IMR-90 (cell line): Measurements from ENCODE around the gene RIMS4. TPM values are rescaled to one million over a fixed set of nuclear protein-coding genes. Genes with fewer than 3 reads are reported as not detected.
A peak's percentile ranks its signal among the peaks of the same experiment; 100 is the strongest.

ENCODE experiments used
- ATAC-seq: fragments of 200-7000 bp; cut with Tn5 transposase; 2 replicates; pipeline ENCODE4 v1.9.1; 2020; ENCODE audit warnings: low read depth, mild to moderate bottlenecking, moderate library complexity
- BruUV-seq: library from RNA; stranded (reverse); fragments of 400-500 nt; replicated peaks from 2 replicates; lab custom pipeline; 2021; lab: Mats Ljungman, UMichigan
- CTCF ChIA-PET: fragments of 300-600 bp; formaldehyde crosslinking; extraction: SDS; loops from one replicate; lab custom pipeline; 2021; ENCODE audit warnings: antibody characterized with exemption; lab: Yijun Ruan, JAX
- POLR2A ChIA-PET: fragments of 300-600 bp; sonication (Branson Sonifier 250); formaldehyde crosslinking; loops from one replicate; lab custom pipeline; 2022; ENCODE audit warnings: antibody characterized with exemption; ENCODE audit not compliant: unreplicated experiment; lab: Charles Lee
- DNase-seq: peaks from one replicate; pipeline ENCODE4 v3.0.0; 2013
- H2AFZ ChIP-seq: replicated peaks from 2 replicates; pipeline ENCODE3; 2013; ENCODE audit warnings: low read length, mild to moderate bottlenecking; ENCODE audit not compliant: poor library complexity
- H2AK5ac ChIP-seq: 2 replicates; pipeline ENCODE4 v1.6.1; 2013; ENCODE audit warnings: low read depth, low read length, inconsistent platforms
- H2AK9ac ChIP-seq: replicated peaks from 2 replicates; pipeline ENCODE3; 2013; ENCODE audit warnings: mild to moderate bottlenecking, low read depth, low read length, moderate library complexity; ENCODE audit not compliant: poor library complexity
- H2BK120ac ChIP-seq: 2 replicates; pipeline ENCODE4 v1.6.1; 2013; ENCODE audit warnings: low read depth, low read length, inconsistent platforms
- H2BK15ac ChIP-seq: 3 replicates; pipeline ENCODE4 v1.6.1; 2013; ENCODE audit warnings: low read depth, low read length, inconsistent platforms
- H2BK20ac ChIP-seq: 2 replicates; pipeline ENCODE4 v1.6.1; 2013; ENCODE audit warnings: low read depth, mild to moderate bottlenecking, inconsistent platforms, low read length, moderate library complexity
- H2BK5ac ChIP-seq: 2 replicates; pipeline ENCODE4 v1.6.1; 2013; ENCODE audit warnings: mild to moderate bottlenecking, low read depth, low read length, inconsistent platforms; ENCODE audit not compliant: poor library complexity, severe bottlenecking
- H3K14ac ChIP-seq: replicated peaks from 2 replicates; pipeline ENCODE4 v1.6.1; 2013; ENCODE audit warnings: low read depth, low read length, inconsistent platforms
- H3K18ac ChIP-seq: 2 replicates; pipeline ENCODE4 v1.6.1; 2013; ENCODE audit warnings: low read depth, low read length, control low read depth
- H3K23ac ChIP-seq: 2 replicates; pipeline ENCODE4 v1.6.1; 2013; ENCODE audit warnings: low read depth, low read length, inconsistent platforms
- H3K27ac ChIP-seq: 2 replicates; pipeline ENCODE4 v1.5.1; 2013; ENCODE audit warnings: mild to moderate bottlenecking, control low read depth, low read length; ENCODE audit not compliant: insufficient read depth
- H3K27me3 ChIP-seq: 2 replicates; pipeline ENCODE4 v1.6.1; 2013; ENCODE audit warnings: low read length; ENCODE audit not compliant: control insufficient read depth, insufficient read depth
- H3K36me3 ChIP-seq: 2 replicates; pipeline ENCODE4 v1.6.1; 2013; ENCODE audit warnings: low read length, mixed read lengths; ENCODE audit not compliant: control insufficient read depth, insufficient read depth
- H3K4ac ChIP-seq: 2 replicates; pipeline ENCODE4 v1.6.1; 2013; ENCODE audit warnings: low read depth, low read length, inconsistent platforms
- H3K4me1 ChIP-seq: 2 replicates; pipeline ENCODE4 v1.6.1; 2013; ENCODE audit warnings: low read length, mixed read lengths; ENCODE audit not compliant: control insufficient read depth, insufficient read depth
- H3K4me2 ChIP-seq: 2 replicates; pipeline ENCODE4 v1.6.1; 2013; ENCODE audit warnings: low read depth, mild to moderate bottlenecking, control low read depth, low read length, moderate library complexity
- H3K4me3 ChIP-seq: 2 replicates; pipeline ENCODE4 v1.5.1; 2013; ENCODE audit warnings: low read depth, mild to moderate bottlenecking, control low read depth, low read length, moderate library complexity; ENCODE audit not compliant: insufficient read depth
- H3K56ac ChIP-seq: 2 replicates; pipeline ENCODE4 v1.6.1; 2013; ENCODE audit warnings: low read length, inconsistent platforms; ENCODE audit not compliant: insufficient read depth; ENCODE audit errors: extremely low read depth
- H3K79me1 ChIP-seq, 2 experiments: 2 replicates each; pipeline ENCODE4 v1.6.1; 2013; ENCODE audit warnings: low read length in 2 of 2, inconsistent platforms in 1 of 2, low read depth in 1 of 2
- H3K9ac ChIP-seq: 2 replicates; pipeline ENCODE4 v1.6.1; 2013; ENCODE audit warnings: low read depth, low read length, control low read depth
- H3K9me1 ChIP-seq: 2 replicates; pipeline ENCODE4 v1.6.1; 2013; ENCODE audit warnings: low read length, inconsistent platforms; ENCODE audit not compliant: insufficient read depth
- H3K9me3 ChIP-seq: 2 replicates; pipeline ENCODE4 v1.6.1; 2013; ENCODE audit warnings: low read length; ENCODE audit not compliant: control insufficient read depth, insufficient read depth
- H4K20me1 ChIP-seq: 2 replicates; pipeline ENCODE4 v1.6.1; 2013; ENCODE audit warnings: low read length, inconsistent platforms; ENCODE audit not compliant: insufficient read depth
- H4K5ac ChIP-seq: 2 replicates; pipeline ENCODE4 v1.6.1; 2013; ENCODE audit warnings: mild to moderate bottlenecking, low read depth, low read length, control low read depth
- H4K8ac ChIP-seq, 2 experiments: 2 replicates each; pipeline ENCODE4 v1.6.1; 2013; ENCODE audit warnings: low read depth in 2 of 2, low read length in 2 of 2, control low read depth in 1 of 2, inconsistent platforms in 1 of 2
- H4K91ac ChIP-seq: 2 replicates; pipeline ENCODE4 v1.6.1; 2013; ENCODE audit warnings: low read depth, low read length, inconsistent platforms; ENCODE audit not compliant: insufficient read depth
- CEBPB ChIP-seq: IDR thresholded peaks from 2 replicates; pipeline ENCODE4 v1.6.1; 2012; ENCODE audit warnings: low read depth, low read length, improper control_type of control experiment
- FOS ChIP-seq: fragments of 150-350 bp; IDR thresholded peaks from 2 replicates; pipeline ENCODE4 v1.6.1; 2016; ENCODE audit warnings: low read depth, low read length
- MAZ ChIP-seq: IDR thresholded peaks from 2 replicates; pipeline ENCODE4 v1.6.1; 2012; ENCODE audit warnings: low read depth, mild to moderate bottlenecking, low read length, improper control_type of control experiment, moderate library complexity, borderline replicate concordance
- NFE2L2 ChIP-seq: fragments of 150-350 bp; IDR thresholded peaks from 2 replicates; pipeline ENCODE4 v1.6.1; 2016; ENCODE audit warnings: low read depth, mild to moderate bottlenecking, low read length
- POLR2A ChIP-seq: IDR thresholded peaks from 2 replicates; pipeline ENCODE4 v1.6.1; 2012; ENCODE audit warnings: mild to moderate bottlenecking, low read depth, low read length
- SMC3 ChIP-seq: fragments of 150-350 bp; IDR thresholded peaks from 2 replicates; pipeline ENCODE4 v1.6.1; 2016; ENCODE audit warnings: low read depth, mild to moderate bottlenecking, antibody characterized with exemption, low read length, moderate library complexity
- WGBS, 2 experiments: methylation state at CpG; one replicate each; pipeline versions ENCODE4 v1.1.5 to v1.1.7; 2013; ENCODE audit warnings: missing lambda C conversion rate in 2 of 2; ENCODE audit not compliant: insufficient read length in 1 of 2; ENCODE audit errors: extremely low coverage in 2 of 2; 5-methylcytosine and 5-hydroxymethylcytosine counted together
- dilution Hi-C: fragments of 300-500 bp; cut with HindIII; formaldehyde crosslinking; loops from one replicate; pipeline ENCODE4 v1.14.3; 2018; ENCODE audit warnings: low sequenced_read_pairs; ENCODE audit not compliant: unreplicated experiment
- in situ Hi-C: fragments of 300-500 bp; cut with MboI; formaldehyde crosslinking; loops from 3 replicates; pipeline ENCODE4 v1.14.3; 2019; ENCODE audit warnings: low sequenced_read_pairs, inconsistent platforms, mixed read lengths
- intact Hi-C: fragments of 100-400 bp; cut with micrococcal nuclease; formaldehyde crosslinking; loops from 2 replicates; pipeline ENCODE4 v1.10.0; 2022
- polyA plus RNA-seq, 3 experiments: library from polyadenylated mRNA; depleted of rRNA; stranded (reverse); fragments of >200 nt; gene quantifications; 2 replicates each; pipeline ENCODE4 v1.2.3, GENCODE V29; 2012; ENCODE audit warnings: low replicate concordance in 1 of 3
- total RNA-seq: library from RNA; depleted of rRNA; stranded (reverse); fragments of >200 nt; gene quantifications from 2 replicates; pipeline ENCODE4 v1.2.3, GENCODE V29; 2012
- TF ChIP-seq, protein P1 (sequence below): fragments of 150-350 bp; IDR thresholded peaks from 2 replicates; pipeline ENCODE4 v1.6.1; 2016; ENCODE audit warnings: low read depth, mild to moderate bottlenecking, low read length, moderate library complexity, borderline replicate concordance
- TF ChIP-seq, protein P2 (sequence below): fragments of 150-350 bp; IDR thresholded peaks from 2 replicates; pipeline ENCODE4 v1.6.1; 2017; ENCODE audit warnings: mild to moderate bottlenecking, antibody characterized with exemption, low read length, low read depth

RIMS4 gene
- total and polyA plus RNA-seq, 2 of the 4 experiments (the other 2 are of a cell fraction), result not detected

DNA sequence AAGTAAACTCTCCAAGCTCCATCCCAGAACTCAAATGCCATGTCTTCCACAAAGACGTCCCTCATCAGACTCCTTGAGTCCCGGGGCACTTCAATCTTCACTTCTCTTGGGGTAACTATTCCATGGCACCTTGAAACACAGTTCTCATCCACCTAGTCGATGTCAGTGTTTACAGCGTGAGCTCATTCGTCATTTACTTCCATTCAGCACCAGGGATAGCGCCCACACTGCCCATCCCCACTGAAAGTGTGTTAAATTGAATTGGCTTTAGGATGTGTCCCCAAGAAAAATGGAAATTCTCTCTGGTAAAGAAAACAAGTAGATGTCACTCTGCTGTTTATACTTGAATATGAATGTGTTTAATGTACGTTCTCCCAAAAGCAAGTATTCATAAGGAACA lies 33.4 kb downstream of the RIMS4 start:
- H3K9me3 ChIP-seq, result no peaks in the 10 kb centered on the region
- H3K18ac ChIP-seq, result no peak overlapping the region
- no peak overlapping the region for H3K4ac ChIP-seq
- ATAC-seq (peak; percentile 51; the same call in 1 of the 2 replicates), DNase-seq (peak; percentile 16)
- no TSS peak for BruUV-seq
- ChIA-PET CTCF (no interaction called here), POLR2A (interaction anchor here (0.7 kb wide), 1 partner anchor 24 kb away, joined by 3 read pairs; no protein-coding TSS in a partner anchor)
- H2BK120ac ChIP-seq, result no peak overlapping the region
- no peak overlapping the region for H2AK9ac ChIP-seq
- no peak for TF ChIP-seq CEBPB
- no peak for TF ChIP-seq NFE2L2
- no peak for TF ChIP-seq MAZ
- TF ChIP-seq FOS, result no peak
- TF ChIP-seq, protein P1, sequence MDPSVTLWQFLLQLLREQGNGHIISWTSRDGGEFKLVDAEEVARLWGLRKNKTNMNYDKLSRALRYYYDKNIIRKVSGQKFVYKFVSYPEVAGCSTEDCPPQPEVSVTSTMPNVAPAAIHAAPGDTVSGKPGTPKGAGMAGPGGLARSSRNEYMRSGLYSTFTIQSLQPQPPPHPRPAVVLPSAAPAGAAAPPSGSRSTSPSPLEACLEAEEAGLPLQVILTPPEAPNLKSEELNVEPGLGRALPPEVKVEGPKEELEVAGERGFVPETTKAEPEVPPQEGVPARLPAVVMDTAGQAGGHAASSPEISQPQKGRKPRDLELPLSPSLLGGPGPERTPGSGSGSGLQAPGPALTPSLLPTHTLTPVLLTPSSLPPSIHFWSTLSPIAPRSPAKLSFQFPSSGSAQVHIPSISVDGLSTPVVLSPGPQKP, result no peak
- no peak for TF ChIP-seq POLR2A
- TF ChIP-seq SMC3, result no peak
- TF ChIP-seq, protein P2, sequence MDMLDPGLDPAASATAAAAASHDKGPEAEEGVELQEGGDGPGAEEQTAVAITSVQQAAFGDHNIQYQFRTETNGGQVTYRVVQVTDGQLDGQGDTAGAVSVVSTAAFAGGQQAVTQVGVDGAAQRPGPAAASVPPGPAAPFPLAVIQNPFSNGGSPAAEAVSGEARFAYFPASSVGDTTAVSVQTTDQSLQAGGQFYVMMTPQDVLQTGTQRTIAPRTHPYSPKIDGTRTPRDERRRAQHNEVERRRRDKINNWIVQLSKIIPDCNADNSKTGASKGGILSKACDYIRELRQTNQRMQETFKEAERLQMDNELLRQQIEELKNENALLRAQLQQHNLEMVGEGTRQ, result no peak
- peaks cover 9% of the 10 kb centered on the region; the same call in 1 of the 2 replicates for H3K27me3 ChIP-seq
- H3K23ac ChIP-seq, result no peak overlapping the region
- H2BK5ac ChIP-seq, result no peak overlapping the region
- H4K91ac ChIP-seq, result no peak overlapping the region
- H4K5ac ChIP-seq, result no peak overlapping the region
- H3K56ac ChIP-seq, result no peak overlapping the region
- in situ Hi-C loops (no loop called here), intact Hi-C loops (no loop called here), dilution Hi-C loops (no loop called here)
- WGBS, 2 experiments, result 25% methylated on average over 2 of the region's 7 CpGs; no CpG with 5 or more reads in 1 of the 2 experiments
- H3K4me1 ChIP-seq, result no peaks in the 10 kb centered on the region
- H3K9me1 ChIP-seq, result no peaks in the 10 kb centered on the region; the same call in 1 of the 2 replicates
- no peak overlapping the region for H2BK15ac ChIP-seq
- H2AK5ac ChIP-seq, result no peak overlapping the region
- no peak overlapping the region for H3K4me2 ChIP-seq
- no peak overlapping the region for H3K27ac ChIP-seq
- no peak overlapping the region for H3K4me3 ChIP-seq
- no peak overlapping the region for H3K9ac ChIP-seq
- H3K79me1 ChIP-seq, result no peaks in the 10 kb centered on the region
- H4K20me1 ChIP-seq, result no peaks in the 10 kb centered on the region
- no peak overlapping the region for H2AFZ ChIP-seq
- H2BK20ac ChIP-seq, result no peak overlapping the region
- H4K8ac ChIP-seq, result no peak overlapping the region
- H3K14ac ChIP-seq, result no peak overlapping the region
- no peaks in the 10 kb centered on the region for H3K36me3 ChIP-seq
